Coronary artery (tissue), 2 donors: Measurements from ENCODE around the gene GAS7.

Source experiments
- DNase-seq: peaks from one replicate; pipeline ENCODE4 v3.0.0-alpha.2; 2017; ENCODE audit warnings: low spot score
- H3K27ac ChIP-seq, 2 donors: fragments of 200-600 bp; sonication (generic); one replicate each; pipeline ENCODE4 v1.5.1; 2016 to 2019
- H3K4me3 ChIP-seq: fragments of 200-600 bp; sonication (generic); 2 replicates; pipeline ENCODE4 v1.5.1; 2016; ENCODE audit warnings: mild to moderate bottlenecking, moderate library complexity
- CTCF ChIP-seq: fragments of 200-600 bp; sonication (generic); IDR thresholded peaks from one replicate; pipeline ENCODE4 v1.5.1; 2019; ENCODE audit warnings: antibody characterized with exemption

GAS7 gene

GRCh38 chr17:10172778-10173177, 25.6 kb downstream of the GAS7 start:
- no peak for DNase-seq
- peak overlapping the region in 1 of 2 donors; percentile 28 for H3K27ac ChIP-seq

GRCh38 chr17:10172241-10172741, 26.1 kb downstream of the GAS7 start:
- no peak for DNase-seq
- TF ChIP-seq CTCF = no peak
- H3K4me3 ChIP-seq = peak overlapping the region; percentile 30

More at GRCh38 chr17:10172778-10173177, 25.6 kb downstream of the GAS7 start:
- no peak for TF ChIP-seq CTCF
- no peak overlapping the region for H3K4me3 ChIP-seq

GRCh38 chr17:10171581-10171981, 26.8 kb downstream of the GAS7 start:
- no peak for TF ChIP-seq CTCF
- no peak for DNase-seq
- H3K27ac ChIP-seq = peak overlapping the region in 1 of 2 donors; percentile 70
- peak overlapping the region; percentile 6 for H3K4me3 ChIP-seq

More at GRCh38 chr17:10172241-10172741, 26.1 kb downstream of the GAS7 start:
- peak overlapping the region; percentile 28 to 70 for H3K27ac ChIP-seq

GRCh38 chr17:10171122-10171571, 27.3 kb downstream of the GAS7 start:
- TF ChIP-seq CTCF = no peak
- H3K27ac ChIP-seq = peak overlapping the region in 1 of 2 donors; percentile 39
- peak overlapping the region; percentile 6 for H3K4me3 ChIP-seq
- DNase-seq = no peak

GRCh38 chr17:10170233-10170632, 28.2 kb downstream of the GAS7 start:
- H3K4me3 ChIP-seq = no peak overlapping the region
- no peak for DNase-seq
- no peak for TF ChIP-seq CTCF
- no peak overlapping the region for H3K27ac ChIP-seq

- H3K27ac ChIP-seq = no peak overlapping the region
- H3K4me3 ChIP-seq = no peak overlapping the region
- no peak for DNase-seq
- TF ChIP-seq CTCF = no peak
Observed at GRCh38 chr17:10169290-10169689, 29.1 kb downstream of the GAS7 start.

GRCh38 chr17:10166176-10166935, 32.0 kb downstream of the GAS7 start:
- DNase-seq = no peak
- H3K4me3 ChIP-seq = no peak overlapping the region
- TF ChIP-seq CTCF = no peak
- no peak overlapping the region for H3K27ac ChIP-seq
